ENCODE data around the gene SNX11. TPM values are rescaled to one million over a fixed set of nuclear protein-coding genes. Genes with fewer than 3 reads are reported as not detected.

SNX11 gene
- total and polyA plus RNA-seq, 3 experiments from 2014 or later = 26.5 to 45.2 (median 43.3) TPM

GRCh38 chr17:48148854-48149786, 41.6 kb downstream of the SNX11 start:
- H3K4me3 ChIP-seq (ENCODE audit: low read length) = no peak overlapping the region
- H3K4me1 ChIP-seq (ENCODE audit: insufficient read depth, low read length) = no peaks in the 10 kb centered on the region
- peaks cover 0 to 1% of the 10 kb centered on the region in 2 donors for H3K27me3 Mint-ChIP-seq
- H3K27ac ChIP-seq (ENCODE audit: low read depth, low read length) = no peak overlapping the region
- no peak overlapping the region for H3K4me3 Mint-ChIP-seq
- H3K36me3 ChIP-seq (ENCODE audit: insufficient read depth, low read length) = peaks cover 36% of the 10 kb centered on the region
- no peak for DNase-seq
- no peaks in the 10 kb centered on the region for H3K9me3 Mint-ChIP-seq
- POLR2A ChIA-PET = no interaction called here
- peak overlapping the region in 1 of 8 donors; percentile 17 for H3K27ac Mint-ChIP-seq
- peaks cover 0 to 85% (median 13%) of the 10 kb centered on the region in 3 donors for H3K36me3 Mint-ChIP-seq
- H3K27me3 ChIP-seq (ENCODE audit: insufficient read depth, low read length, poor library complexity, severe bottlenecking) = no peaks in the 10 kb centered on the region
- peaks cover 6 to 18% (median 17%) of the 10 kb centered on the region in 3 donors for H3K4me1 Mint-ChIP-seq
- H3K9me3 ChIP-seq (ENCODE audit: low read length) = no peaks in the 10 kb centered on the region
- CTCF ChIA-PET = no interaction called here

GRCh38 chr17:48149787-48150463, 42.4 kb downstream of the SNX11 start:
- Histone ChIP-seq H3K9me3 (ENCODE audit: low read length) (no peaks in the 10 kb centered on the region), H3K27ac (ENCODE audit: low read depth, low read length) (no peak overlapping the region), H3K4me3 (ENCODE audit: low read length) (no peak overlapping the region), H3K27me3 (ENCODE audit: insufficient read depth, low read length, poor library complexity, severe bottlenecking) (no peaks in the 10 kb centered on the region), H3K36me3 (ENCODE audit: insufficient read depth, low read length) (peaks cover 42% of the 10 kb centered on the region), H3K4me1 (ENCODE audit: insufficient read depth, low read length) (no peaks in the 10 kb centered on the region)
- Mint-ChIP-seq H3K27me3 (peaks cover 0 to 1% of the 10 kb centered on the region in 2 donors), H3K4me1 (peaks cover 5 to 10% (median 9%) of the 10 kb centered on the region in 3 donors), H3K36me3 (peaks cover 0 to 85% (median 14%) of the 10 kb centered on the region in 3 donors), H3K27ac (peak overlapping the region in 1 of 8 donors; percentile 17), H3K9me3 (no peaks in the 10 kb centered on the region), H3K4me3 (no peak overlapping the region)
- no peak for DNase-seq
- ChIA-PET POLR2A (no interaction called here), CTCF (no interaction called here)

GRCh38 chr17:48150597-48151001, 43.0 kb downstream of the SNX11 start:
- H3K9me3 ChIP-seq (ENCODE audit: low read length) = no peaks in the 10 kb centered on the region
- Mint-ChIP-seq H3K4me1 (peaks cover 2 to 3% (median 3%) of the 10 kb centered on the region in 3 donors), H3K36me3 (peaks cover 0 to 81% (median 14%) of the 10 kb centered on the region in 3 donors), H3K27ac (peak overlapping the region in 1 of 8 donors; percentile 18), H3K9me3 (no peaks in the 10 kb centered on the region), H3K4me3 (no peak overlapping the region), H3K27me3 (peaks cover 0 to 1% of the 10 kb centered on the region in 2 donors)
- H3K27me3 ChIP-seq (ENCODE audit: insufficient read depth, low read length, poor library complexity, severe bottlenecking) = no peaks in the 10 kb centered on the region
- H3K4me3 ChIP-seq (ENCODE audit: low read length) = no peak overlapping the region
- no peak overlapping the region for H3K27ac ChIP-seq (ENCODE audit: low read depth, low read length)
- ChIA-PET POLR2A (no interaction called here), CTCF (no interaction called here)
- peaks cover 46% of the 10 kb centered on the region for H3K36me3 ChIP-seq (ENCODE audit: insufficient read depth, low read length)
- no peaks in the 10 kb centered on the region for H3K4me1 ChIP-seq (ENCODE audit: insufficient read depth, low read length)
- DNase-seq = no peak

- POLR2A ChIA-PET = no interaction called here
- DNase-seq = no peak
- Histone ChIP-seq H3K27ac (ENCODE audit: low read depth, low read length) (no peak overlapping the region), H3K4me3 (ENCODE audit: low read length) (no peak overlapping the region), H3K36me3 (ENCODE audit: insufficient read depth, low read length) (peaks cover 51% of the 10 kb centered on the region), H3K9me3 (ENCODE audit: low read length) (no peaks in the 10 kb centered on the region), H3K27me3 (ENCODE audit: insufficient read depth, low read length, poor library complexity, severe bottlenecking) (no peaks in the 10 kb centered on the region), H3K4me1 (ENCODE audit: insufficient read depth, low read length) (no peaks in the 10 kb centered on the region)
- peaks cover 0 to 83% (median 17%) of the 10 kb centered on the region in 3 donors for H3K36me3 Mint-ChIP-seq
- H3K27ac Mint-ChIP-seq = peak overlapping the region in 1 of 8 donors; percentile 18
- H3K9me3 Mint-ChIP-seq = no peaks in the 10 kb centered on the region
- peaks cover 0 to 1% of the 10 kb centered on the region in 2 donors for H3K27me3 Mint-ChIP-seq
- H3K4me1 Mint-ChIP-seq = peaks cover 0 to 1% (median 0%) of the 10 kb centered on the region in 3 donors
- no peak overlapping the region for H3K4me3 Mint-ChIP-seq
- CTCF ChIA-PET = no interaction called here
Measured at GRCh38 chr17:48151220-48151619, 43.7 kb downstream of the SNX11 start.

- H3K4me3 ChIP-seq (ENCODE audit: low read length) = no peak overlapping the region
- Mint-ChIP-seq H3K36me3 (peaks cover 0 to 81% (median 16%) of the 10 kb centered on the region in 3 donors), H3K27ac (peak overlapping the region in 1 of 8 donors; percentile 75), H3K9me3 (no peaks in the 10 kb centered on the region), H3K4me3 (no peak overlapping the region), H3K27me3 (peaks cover 0 to 1% of the 10 kb centered on the region in 2 donors), H3K4me1 (peaks cover 0 to 1% (median 0%) of the 10 kb centered on the region in 3 donors)
- no peak overlapping the region for H3K27ac ChIP-seq (ENCODE audit: low read depth, low read length)
- ChIA-PET CTCF (no interaction called here), POLR2A (no interaction called here)
- H3K27me3 ChIP-seq (ENCODE audit: insufficient read depth, low read length, poor library complexity, severe bottlenecking) = no peaks in the 10 kb centered on the region
- DNase-seq = no peak
- no peaks in the 10 kb centered on the region for H3K9me3 ChIP-seq (ENCODE audit: low read length)
- H3K36me3 ChIP-seq (ENCODE audit: insufficient read depth, low read length) = peaks cover 52% of the 10 kb centered on the region
- no peaks in the 10 kb centered on the region for H3K4me1 ChIP-seq (ENCODE audit: insufficient read depth, low read length)
Measured at GRCh38 chr17:48152289-48152688, 44.7 kb downstream of the SNX11 start.

- H3K9me3 ChIP-seq (ENCODE audit: low read length) = no peaks in the 10 kb centered on the region
- CTCF ChIA-PET = no interaction called here
- Mint-ChIP-seq H3K4me3 (no peak overlapping the region), H3K36me3 (peaks cover 0 to 69% (median 10%) of the 10 kb centered on the region in 3 donors), H3K27me3 (no peaks in the 10 kb centered on the region), H3K9me3 (no peaks in the 10 kb centered on the region), H3K4me1 (peaks cover 0 to 1% (median 0%) of the 10 kb centered on the region in 3 donors), H3K27ac (peak overlapping the region in 1 of 8 donors; percentile 78)
- H3K27me3 ChIP-seq (ENCODE audit: insufficient read depth, low read length, poor library complexity, severe bottlenecking) = no peaks in the 10 kb centered on the region
- no peaks in the 10 kb centered on the region for H3K4me1 ChIP-seq (ENCODE audit: insufficient read depth, low read length)
- DNase-seq = no peak
- POLR2A ChIA-PET = no interaction called here
- H3K36me3 ChIP-seq (ENCODE audit: insufficient read depth, low read length) = peaks cover 38% of the 10 kb centered on the region
- no peak overlapping the region for H3K4me3 ChIP-seq (ENCODE audit: low read length)
- no peak overlapping the region for H3K27ac ChIP-seq (ENCODE audit: low read depth, low read length)
Measured at GRCh38 chr17:48153691-48154358, 46.3 kb downstream of the SNX11 start.

GRCh38 chr17:48155889-48156611, 48.5 kb downstream of the SNX11 start:
- peaks cover 0 to 70% (median 8%) of the 10 kb centered on the region in 3 donors for H3K36me3 Mint-ChIP-seq
- H3K27ac Mint-ChIP-seq = no peak overlapping the region
- CTCF ChIA-PET = no interaction called here
- H3K9me3 Mint-ChIP-seq = no peaks in the 10 kb centered on the region
- H3K4me1 ChIP-seq (ENCODE audit: insufficient read depth, low read length) = no peaks in the 10 kb centered on the region
- H3K27me3 ChIP-seq (ENCODE audit: insufficient read depth, low read length, poor library complexity, severe bottlenecking) = no peaks in the 10 kb centered on the region
- no peak overlapping the region for H3K4me3 Mint-ChIP-seq
- POLR2A ChIA-PET = no interaction called here
- peaks cover 0 to 1% (median 0%) of the 10 kb centered on the region in 3 donors for H3K4me1 Mint-ChIP-seq
- no peak overlapping the region for H3K4me3 ChIP-seq (ENCODE audit: low read length)
- no peaks in the 10 kb centered on the region for H3K9me3 ChIP-seq (ENCODE audit: low read length)
- H3K27me3 Mint-ChIP-seq = no peaks in the 10 kb centered on the region
- no peak overlapping the region for H3K27ac ChIP-seq (ENCODE audit: low read depth, low read length)
- peaks cover 37% of the 10 kb centered on the region for H3K36me3 ChIP-seq (ENCODE audit: insufficient read depth, low read length)
- no peak for DNase-seq

All from CD8-positive, alpha-beta memory T cell (primary cell).